Hepatocyte (in vitro differentiated cells): ENCODE measurements around the gene FAM83D.

ENCODE experiments used
- EZH2 ChIP-seq: fragments of 200-600 bp; sonication (generic); IDR thresholded peaks from 2 replicates; pipeline ENCODE4 v1.6.1; 2016; ENCODE audit warnings: antibody characterized with exemption, mild to moderate bottlenecking, borderline replicate concordance
- EZH2phosphoT487 ChIP-seq: fragments of 200-600 bp; sonication (generic); IDR thresholded peaks from one replicate; pipeline ENCODE4 v1.6.1; 2018; ENCODE audit warnings: antibody characterized with exemption, mild to moderate bottlenecking, low read depth, moderate library complexity; ENCODE audit not compliant: unreplicated experiment, severe bottlenecking
- TF ChIP-seq, protein P1 (sequence below): fragments of 200-600 bp; sonication (generic); IDR thresholded peaks from 2 replicates; pipeline ENCODE4 v1.5.1; 2016; ENCODE audit warnings: antibody characterized with exemption, mild to moderate bottlenecking; ENCODE audit not compliant: poor library complexity

DNA sequence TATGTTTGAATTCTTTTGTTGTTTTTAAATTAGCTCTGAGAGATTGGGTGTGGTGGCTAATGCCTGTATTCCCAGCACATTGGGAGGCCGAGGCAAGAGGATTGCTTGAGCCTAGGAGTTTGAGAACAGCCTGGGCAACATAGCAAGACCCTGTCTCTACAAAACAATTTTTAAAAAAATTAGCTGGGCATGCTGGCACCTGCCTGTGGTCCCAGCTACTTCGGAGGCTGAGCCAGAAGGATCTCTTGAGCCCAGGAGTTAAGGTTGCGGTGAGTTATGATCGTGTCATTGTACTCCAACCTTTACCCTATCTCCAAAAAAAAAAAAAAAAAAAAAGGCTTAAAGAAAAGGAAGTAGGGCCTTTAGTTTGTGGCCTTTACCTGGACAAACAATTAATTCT is 58.8 kb downstream of the FAM83D start:
- TF ChIP-seq EZH2phosphoT487 (no peak), EZH2 (no peak)
- TF ChIP-seq, protein P1, sequence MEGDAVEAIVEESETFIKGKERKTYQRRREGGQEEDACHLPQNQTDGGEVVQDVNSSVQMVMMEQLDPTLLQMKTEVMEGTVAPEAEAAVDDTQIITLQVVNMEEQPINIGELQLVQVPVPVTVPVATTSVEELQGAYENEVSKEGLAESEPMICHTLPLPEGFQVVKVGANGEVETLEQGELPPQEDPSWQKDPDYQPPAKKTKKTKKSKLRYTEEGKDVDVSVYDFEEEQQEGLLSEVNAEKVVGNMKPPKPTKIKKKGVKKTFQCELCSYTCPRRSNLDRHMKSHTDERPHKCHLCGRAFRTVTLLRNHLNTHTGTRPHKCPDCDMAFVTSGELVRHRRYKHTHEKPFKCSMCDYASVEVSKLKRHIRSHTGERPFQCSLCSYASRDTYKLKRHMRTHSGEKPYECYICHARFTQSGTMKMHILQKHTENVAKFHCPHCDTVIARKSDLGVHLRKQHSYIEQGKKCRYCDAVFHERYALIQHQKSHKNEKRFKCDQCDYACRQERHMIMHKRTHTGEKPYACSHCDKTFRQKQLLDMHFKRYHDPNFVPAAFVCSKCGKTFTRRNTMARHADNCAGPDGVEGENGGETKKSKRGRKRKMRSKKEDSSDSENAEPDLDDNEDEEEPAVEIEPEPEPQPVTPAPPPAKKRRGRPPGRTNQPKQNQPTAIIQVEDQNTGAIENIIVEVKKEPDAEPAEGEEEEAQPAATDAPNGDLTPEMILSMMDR: no peak
